Measurements from ENCODE around the gene KIRREL2. TPM values are rescaled to one million over a fixed set of nuclear protein-coding genes. Genes with fewer than 3 reads are reported as not detected.

The KIRREL2 gene
- polyA plus RNA-seq, 3 donors: 9.5 to 12.0 (median 9.6) TPM

DNA sequence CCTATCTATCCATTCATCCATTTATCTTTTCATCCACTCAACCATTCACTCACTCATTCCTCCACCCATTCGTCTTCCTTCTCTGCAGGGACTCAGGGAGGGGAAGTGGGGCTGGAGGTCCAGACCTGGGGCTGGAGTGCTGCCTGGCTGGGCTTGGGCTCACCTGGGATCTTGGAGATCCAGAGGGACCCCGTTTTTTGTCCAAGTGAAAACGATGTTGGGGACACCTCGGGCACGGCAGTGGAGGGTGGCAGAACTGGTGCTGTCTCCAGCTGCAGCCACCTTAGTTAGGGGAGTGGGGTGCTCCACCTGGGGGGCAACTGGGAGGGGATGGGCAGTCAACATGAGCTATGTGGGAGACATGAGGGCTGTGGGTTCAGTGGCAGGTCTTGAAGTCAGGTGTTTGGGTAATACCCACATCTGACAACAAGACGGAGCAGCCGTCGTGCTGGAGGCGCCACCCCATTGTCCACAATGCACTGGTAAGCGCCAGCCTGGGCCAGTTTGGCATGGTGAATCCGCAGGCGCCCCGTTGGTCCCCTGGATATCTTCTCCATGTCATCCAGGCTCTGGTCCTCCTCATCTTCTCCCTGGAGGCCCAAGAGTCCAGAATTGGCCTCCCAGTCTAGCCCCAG is 14.6 kb upstream of the KIRREL2 start:
- no peak for DNase-seq (ENCODE audit: extremely low read depth in 1 of 11, low read depth in 9 of 11, low spot score in 4 of 11)

- no peak for DNase-seq (ENCODE audit: extremely low read depth in 1 of 11, low read depth in 9 of 11, low spot score in 4 of 11)
Observed at GRCh38 chr19:35842666-35843272, 13.9 kb upstream of the KIRREL2 start.

- no peak for DNase-seq (ENCODE audit: extremely low read depth in 1 of 11, low read depth in 9 of 11, low spot score in 4 of 11)
Observed at GRCh38 chr19:35843676-35844481, 12.8 kb upstream of the KIRREL2 start.

- no peak for DNase-seq (ENCODE audit: extremely low read depth in 1 of 11, low read depth in 9 of 11, low spot score in 4 of 11)
Observed at GRCh38 chr19:35844482-35845214, 12.1 kb upstream of the KIRREL2 start.

- DNase-seq (ENCODE audit: extremely low read depth in 1 of 11, low read depth in 9 of 11, low spot score in 4 of 11): no peak
Observed at GRCh38 chr19:35845215-35846037, 11.3 kb upstream of the KIRREL2 start.

DNA sequence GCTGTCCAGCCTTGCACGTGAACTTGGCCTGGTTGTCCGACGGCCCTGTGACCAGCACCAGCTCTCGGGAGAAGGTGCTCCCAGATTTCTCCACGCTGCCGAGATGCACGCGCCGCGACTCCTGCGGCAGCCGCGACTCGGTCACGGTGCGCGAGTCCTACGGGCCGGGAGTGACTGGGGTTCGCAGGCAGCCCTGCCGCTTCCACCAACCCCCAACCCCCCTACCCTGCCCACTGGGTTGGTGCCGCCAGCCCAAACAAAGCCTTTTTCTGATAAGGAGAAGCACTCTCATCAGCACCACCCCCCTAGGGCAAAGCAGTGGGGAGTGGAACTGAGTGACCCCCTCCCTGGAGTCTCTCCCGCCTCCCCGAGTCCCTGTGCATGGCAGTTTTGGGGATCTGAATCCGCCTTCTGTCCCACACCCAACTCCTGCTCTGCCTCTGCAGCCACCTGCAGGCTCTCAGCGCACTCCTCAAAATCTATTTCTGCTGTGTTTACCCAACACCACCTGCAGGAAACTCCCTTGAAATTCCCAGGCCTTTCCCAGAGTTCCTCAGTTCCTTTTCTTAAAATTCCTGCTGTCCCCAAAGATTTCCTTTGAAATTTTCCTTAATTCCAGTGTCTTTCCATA is 10.6 kb upstream of the KIRREL2 start:
- no peak for DNase-seq (ENCODE audit: extremely low read depth in 1 of 11, low read depth in 9 of 11, low spot score in 4 of 11)

DNA sequence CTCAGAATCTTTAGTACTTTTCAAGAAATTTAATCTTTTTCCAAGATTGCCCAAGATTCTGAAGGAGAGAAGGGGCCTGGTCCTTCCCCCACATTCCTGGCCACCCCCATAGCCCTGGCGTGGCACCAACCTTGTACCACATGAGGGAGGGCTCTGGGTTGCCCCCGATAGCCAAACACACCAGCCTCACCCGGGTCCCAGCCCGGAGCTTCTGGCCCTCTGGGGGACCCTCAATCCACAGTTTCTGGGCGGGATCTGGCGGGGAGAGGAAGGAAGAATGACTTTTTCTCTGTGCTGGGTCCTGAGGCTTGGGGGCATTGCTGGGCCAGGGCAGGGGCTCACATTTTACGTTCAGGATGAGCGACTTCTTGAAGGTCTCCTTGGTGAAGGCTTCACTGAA is 8.8 kb upstream of the KIRREL2 start:
- DNase-seq (ENCODE audit: extremely low read depth in 1 of 11, low read depth in 9 of 11, low spot score in 4 of 11): no peak

GRCh38 chr19:35848486-35848885 is 8.2 kb upstream of the KIRREL2 start:
- DNase-seq (ENCODE audit: extremely low read depth in 1 of 11, low read depth in 9 of 11, low spot score in 4 of 11): no peak

DNA sequence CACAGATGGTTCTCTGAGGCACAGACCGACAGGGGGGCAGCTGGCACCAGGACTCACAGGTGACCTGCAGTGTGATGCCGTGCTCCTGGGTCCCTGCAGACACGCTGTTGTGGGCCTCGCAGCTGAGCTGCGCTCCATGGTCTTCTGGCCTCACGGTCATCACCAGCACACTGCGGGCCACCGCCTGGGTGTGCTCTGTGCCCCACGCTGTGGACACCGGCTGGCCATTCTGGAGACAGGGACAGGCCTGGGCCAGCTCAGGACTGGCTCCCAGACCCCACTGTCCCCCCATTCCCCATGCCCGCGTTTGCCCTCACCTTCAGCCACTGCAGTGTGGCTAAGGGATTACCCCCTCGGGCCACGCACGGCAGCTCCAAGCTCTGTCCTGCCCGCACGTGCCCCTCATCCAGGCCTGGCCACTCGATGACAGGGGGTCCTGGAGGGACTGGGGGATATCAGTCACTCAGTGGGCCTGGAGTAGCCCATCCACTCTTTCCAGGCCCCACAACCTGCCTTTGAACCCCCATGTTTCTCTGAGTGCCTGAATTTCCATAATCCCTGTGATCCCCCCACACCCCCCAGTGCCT is 7.7 kb upstream of the KIRREL2 start:
- no peak for DNase-seq (ENCODE audit: extremely low read depth in 1 of 11, low read depth in 9 of 11, low spot score in 4 of 11)

DNA sequence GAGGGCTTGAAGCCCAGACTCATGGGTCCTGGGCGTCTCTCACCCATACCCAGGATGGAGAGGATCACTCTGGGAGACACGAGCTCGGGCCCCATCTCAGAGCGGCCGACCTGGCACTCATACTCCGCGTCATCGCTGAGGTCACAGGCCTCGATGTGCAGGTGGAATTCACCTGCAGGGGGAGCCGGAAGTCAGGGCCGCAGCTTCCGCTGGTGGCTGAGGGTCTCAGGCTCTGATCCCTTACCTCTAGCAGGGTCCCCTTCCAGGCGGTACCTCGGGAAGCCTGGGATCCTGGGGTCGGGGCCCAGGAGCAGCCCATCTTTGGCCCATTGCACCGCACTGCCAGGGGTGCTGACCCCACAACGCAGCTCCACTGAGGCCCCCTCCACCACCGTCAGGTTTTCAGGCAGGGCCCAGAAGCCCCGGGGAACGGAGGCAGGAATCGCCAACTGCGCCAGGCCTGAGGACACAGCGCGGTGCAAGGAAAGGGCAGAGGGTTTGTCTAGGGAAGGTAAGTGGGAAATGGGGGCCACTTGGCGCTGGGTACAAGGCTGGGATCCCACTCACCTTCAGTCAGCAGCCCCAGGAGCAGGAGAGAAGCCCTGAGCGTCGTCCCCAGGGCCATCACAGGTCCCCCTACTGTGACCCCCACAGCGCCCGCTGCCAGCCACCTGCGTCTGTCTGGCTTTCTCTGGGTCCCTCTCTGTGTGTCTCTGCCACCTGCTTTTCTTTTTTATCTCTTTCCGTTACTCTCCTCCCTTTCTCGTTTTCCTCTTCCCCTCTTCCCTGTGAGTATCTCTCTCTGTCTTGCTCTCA is 5.3 kb upstream of the KIRREL2 start:
- no peak for DNase-seq (ENCODE audit: extremely low read depth in 1 of 11, low read depth in 9 of 11, low spot score in 4 of 11)

GRCh38 chr19:35852029-35852780 is 4.5 kb upstream of the KIRREL2 start, which contains the start of gene NPHS1:
TSS of gene NPHS1 (minus strand) at chr19:35852504. CDS start at chr19:35851837, 667 bp downstream.
- peak in 2 of 11 donors; percentile 55 to 80 for DNase-seq (ENCODE audit: extremely low read depth in 1 of 11, low read depth in 9 of 11, low spot score in 4 of 11)

DNA sequence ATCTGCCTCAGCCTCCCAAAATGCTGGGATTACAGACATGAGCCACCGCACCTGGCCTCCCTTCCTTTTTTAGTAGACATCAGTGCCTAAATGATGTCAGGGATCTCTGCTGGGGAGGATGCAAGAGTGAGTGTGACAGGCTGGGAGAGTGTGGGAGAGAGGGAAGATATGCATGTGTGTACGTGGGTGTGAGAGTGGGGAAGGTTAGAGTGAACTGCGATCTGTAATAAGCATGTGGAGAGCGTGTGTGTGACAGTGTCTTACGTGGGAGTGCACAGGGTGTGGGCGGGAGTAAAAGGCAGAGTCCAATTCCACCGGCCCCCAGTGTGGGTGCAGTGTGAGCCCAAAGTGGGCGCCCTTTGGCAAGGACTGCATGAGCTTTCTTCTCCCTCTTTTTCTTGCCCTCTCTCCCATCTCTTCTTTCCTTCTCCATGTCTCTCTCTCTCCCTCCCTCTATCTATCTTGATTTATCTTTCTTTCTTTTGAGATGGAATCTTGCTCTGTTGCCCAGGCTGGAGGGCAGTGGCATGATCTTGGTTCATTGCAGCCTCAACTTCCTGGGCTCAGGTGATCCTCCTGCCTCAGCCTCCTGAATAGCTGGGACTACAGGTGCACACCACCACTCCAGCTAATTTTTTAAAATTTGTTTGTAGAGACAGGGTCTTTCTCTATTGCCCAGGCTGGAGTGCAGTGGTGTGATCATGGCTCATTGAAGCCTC is 3.5 kb upstream of the KIRREL2 start:
- DNase-seq (ENCODE audit: extremely low read depth in 1 of 11, low read depth in 9 of 11, low spot score in 4 of 11): no peak

DNA sequence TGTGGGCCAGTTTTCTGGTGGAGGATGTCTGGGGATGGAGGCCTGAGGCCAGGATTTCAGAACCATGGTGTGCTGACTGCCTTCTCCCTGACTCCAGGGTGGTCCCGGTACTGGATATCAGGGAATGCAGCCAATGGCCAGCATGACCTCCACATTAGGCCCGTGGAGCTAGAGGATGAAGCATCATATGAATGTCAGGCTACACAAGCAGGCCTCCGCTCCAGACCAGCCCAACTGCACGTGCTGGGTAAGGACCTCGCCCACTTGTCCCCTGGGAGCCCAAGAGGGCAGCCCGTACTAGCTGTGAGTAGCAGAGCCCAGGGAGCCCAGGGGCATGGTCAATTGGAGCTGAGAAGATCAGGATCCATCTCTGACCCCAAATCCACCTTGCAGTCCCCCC is 1.6 kb downstream of the KIRREL2 start:
- DNase-seq (ENCODE audit: extremely low read depth in 1 of 11, low read depth in 9 of 11, low spot score in 4 of 11): no peak

DNA sequence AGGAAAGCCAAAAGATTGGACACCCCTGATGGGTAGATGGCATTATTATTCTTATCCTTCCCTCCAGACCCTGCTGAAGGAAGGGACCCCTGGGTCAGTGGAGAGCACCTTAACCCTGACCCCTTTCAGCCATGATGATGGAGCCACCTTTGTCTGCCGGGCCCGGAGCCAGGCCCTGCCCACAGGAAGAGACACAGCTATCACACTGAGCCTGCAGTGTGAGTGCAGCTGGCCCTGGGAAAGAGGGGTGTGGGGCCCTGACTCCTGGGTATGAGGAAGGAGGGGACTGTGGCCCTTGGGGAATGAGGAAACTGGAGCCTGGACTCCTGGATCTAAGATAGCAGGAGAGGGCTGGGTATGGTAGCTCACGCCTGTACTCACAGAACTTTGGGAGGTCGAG is 2.7 kb downstream of the KIRREL2 start:
- DNase-seq (ENCODE audit: extremely low read depth in 1 of 11, low read depth in 9 of 11, low spot score in 4 of 11): no peak

DNA sequence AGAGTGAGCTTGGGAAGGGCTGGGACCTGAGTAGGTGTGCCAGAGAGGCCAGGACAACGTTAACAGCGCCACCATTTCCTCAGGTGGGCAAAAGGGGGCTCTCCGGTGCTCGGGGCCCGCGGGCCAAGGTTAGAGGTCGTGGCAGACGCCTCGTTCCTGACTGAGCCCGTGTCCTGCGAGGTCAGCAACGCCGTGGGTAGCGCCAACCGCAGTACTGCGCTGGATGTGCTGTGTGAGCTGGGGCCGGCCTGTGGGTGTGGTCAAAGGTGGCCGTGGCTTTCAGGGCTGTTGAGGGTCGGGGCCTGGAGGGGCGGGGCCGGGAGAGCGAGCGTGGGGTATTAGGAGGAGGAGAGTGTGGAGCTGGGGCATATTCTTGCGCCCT is 3.7 kb downstream of the KIRREL2 start:
- no peak for DNase-seq (ENCODE audit: extremely low read depth in 1 of 11, low read depth in 9 of 11, low spot score in 4 of 11)
